GM18519 (cell line): ENCODE results near the gene GPAT2.
A peak's percentile ranks its signal among the peaks of the same experiment; 100 is the strongest.
"Not testable (repeated sequence)": the region's sequence is repeated elsewhere in the genome, so short reads cannot be mapped to it uniquely, and the experiment has no call there.

Experiments
- ATAC-seq: cut with Tn5 transposase; IDR thresholded peaks from one replicate; pipeline ENCODE4 v1.9.1; 2021; ENCODE audit warnings: mild to moderate bottlenecking, moderate library complexity; ENCODE audit not compliant: unreplicated experiment, low FRiP score

Gene GPAT2

GRCh38 chr2:96024336-96025193, 10.2 kb downstream of the GPAT2 start:
- no peak for ATAC-seq

GRCh38 chr2:96023701-96024100, 11.0 kb downstream of the GPAT2 start:
- not testable (repeated sequence) for ATAC-seq

GRCh38 chr2:96022701-96023447, 11.8 kb downstream of the GPAT2 start:
- not testable (repeated sequence) for ATAC-seq

- not testable (repeated sequence) for ATAC-seq
Observed at GRCh38 chr2:96022126-96022525, 12.6 kb downstream of the GPAT2 start.

- ATAC-seq: not testable (repeated sequence)
Observed at GRCh38 chr2:96021142-96021541, 13.6 kb downstream of the GPAT2 start.

- not testable (repeated sequence) for ATAC-seq
Observed at GRCh38 chr2:96019909-96020590, 14.7 kb downstream of the GPAT2 start.

- not testable (repeated sequence) for ATAC-seq
Observed at GRCh38 chr2:96016321-96016720, 18.4 kb downstream of the GPAT2 start.

- ATAC-seq: not testable (repeated sequence)
Observed at GRCh38 chr2:96012792-96013264, 21.9 kb downstream of the GPAT2 start.

GRCh38 chr2:96012086-96012791, 22.5 kb downstream of the GPAT2 start:
- ATAC-seq: not testable (repeated sequence)

- not testable (repeated sequence) for ATAC-seq
Observed at GRCh38 chr2:96011129-96011455, 23.6 kb downstream of the GPAT2 start.

- peak; percentile 90 for ATAC-seq
Observed at GRCh38 chr2:96010320-96011128, 24.2 kb downstream of the GPAT2 start.

- not testable (repeated sequence) for ATAC-seq
Observed at GRCh38 chr2:96009833-96010232, 24.9 kb downstream of the GPAT2 start.

GRCh38 chr2:96008051-96008450, 26.7 kb downstream of the GPAT2 start:
- ATAC-seq: not testable (repeated sequence)

GRCh38 chr2:96006248-96006647, 28.5 kb downstream of the GPAT2 start:
- ATAC-seq: not testable (repeated sequence)

- ATAC-seq: not testable (repeated sequence)
Observed at GRCh38 chr2:95992520-95993272, 42.0 kb downstream of the GPAT2 start.

- peak; percentile 30 for ATAC-seq
Observed at GRCh38 chr2:95992102-95992501, 42.6 kb downstream of the GPAT2 start.

- ATAC-seq: peak; percentile 69
Observed at GRCh38 chr2:95991351-95992094, 43.2 kb downstream of the GPAT2 start, which contains the start of gene ANKRD36C. Gene ANKRD36C, minus strand, starts transcription at chr2:95991824. Its CDS starts 116 bp downstream, at chr2:95991708.

GRCh38 chr2:95990884-95991283, 43.8 kb downstream of the GPAT2 start:
- ATAC-seq: not testable (repeated sequence)
